ENCODE measurements around the gene RTN4R.
"Not testable (repeated sequence)": the region's sequence is repeated elsewhere in the genome, so short reads cannot be mapped to it uniquely, and the experiment has no call there.

The RTN4R gene

GRCh38 chr22:20306646-20307447, 38.7 kb upstream of the RTN4R start:
- not testable (repeated sequence) for H3K27me3 ChIP-seq (ENCODE audit: control insufficient read depth, low read length); H3K27ac ChIP-seq (ENCODE audit: low read depth, low read length); H3K9me3 ChIP-seq (ENCODE audit: control insufficient read depth, insufficient read depth, low read length); H3K79me2 ChIP-seq (ENCODE audit: control insufficient read depth, low read length); H3K4me2 ChIP-seq (ENCODE audit: low read length); H3K4me1 ChIP-seq (ENCODE audit: control insufficient read depth, low read length); H3K36me3 ChIP-seq (ENCODE audit: control insufficient read depth, low read length); H3K4me3 ChIP-seq (ENCODE audit: low read length); H3F3A ChIP-seq (ENCODE audit: control insufficient read depth, insufficient read depth); H3K9me2 ChIP-seq (replicated peaks; ENCODE audit: control insufficient read depth, low read length); H4K20me1 ChIP-seq (ENCODE audit: control insufficient read depth, insufficient read depth, low read depth, low read length)

GRCh38 chr22:20305894-20306645, 38.0 kb upstream of the RTN4R start:
- H3K9me2 ChIP-seq (replicated peaks; ENCODE audit: control insufficient read depth, low read length): no peaks in the 10 kb centered on the region
- no peak overlapping the region for H3K4me3 ChIP-seq (ENCODE audit: low read length)
- H3K9me3 ChIP-seq (ENCODE audit: control insufficient read depth, insufficient read depth, low read length): no peaks in the 10 kb centered on the region
- H3K36me3 ChIP-seq (ENCODE audit: control insufficient read depth, low read length): no peaks in the 10 kb centered on the region
- H3F3A ChIP-seq (ENCODE audit: control insufficient read depth, insufficient read depth): no peaks in the 10 kb centered on the region
- TF ChIP-seq EZH2phosphoT487 (IDR thresholded peaks at IDR 0.05; ENCODE audit: borderline replicate concordance, low read length): no peak
- TF ChIP-seq CTCF (IDR thresholded peaks at IDR 0.05; ENCODE audit: low read depth, low read length, poor library complexity, severe bottlenecking): no peak
- H3K27me3 ChIP-seq (ENCODE audit: control insufficient read depth, low read length): no peaks in the 10 kb centered on the region
- no peaks in the 10 kb centered on the region for H4K20me1 ChIP-seq (ENCODE audit: control insufficient read depth, insufficient read depth, low read depth, low read length)
- H3K27ac ChIP-seq (ENCODE audit: low read depth, low read length): no peak overlapping the region
- H3K4me1 ChIP-seq (ENCODE audit: control insufficient read depth, low read length): no peaks in the 10 kb centered on the region
- no peaks in the 10 kb centered on the region for H3K79me2 ChIP-seq (ENCODE audit: control insufficient read depth, low read length)
- H3K4me2 ChIP-seq (ENCODE audit: low read length): no peak overlapping the region

- not testable (repeated sequence) for H3K9me2 ChIP-seq (replicated peaks; ENCODE audit: control insufficient read depth, low read length); H3K27me3 ChIP-seq (ENCODE audit: control insufficient read depth, low read length); H3K4me1 ChIP-seq (ENCODE audit: control insufficient read depth, low read length); H4K20me1 ChIP-seq (ENCODE audit: control insufficient read depth, insufficient read depth, low read depth, low read length); H3F3A ChIP-seq (ENCODE audit: control insufficient read depth, insufficient read depth); H3K4me2 ChIP-seq (ENCODE audit: low read length); H3K27ac ChIP-seq (ENCODE audit: low read depth, low read length); H3K36me3 ChIP-seq (ENCODE audit: control insufficient read depth, low read length); H3K4me3 ChIP-seq (ENCODE audit: low read length); H3K9me3 ChIP-seq (ENCODE audit: control insufficient read depth, insufficient read depth, low read length); H3K79me2 ChIP-seq (ENCODE audit: control insufficient read depth, low read length)
These were observed 37.2 kb upstream of the RTN4R start for GRCh38 chr22:20305230-20305893.

GRCh38 chr22:20304646-20305045, 36.5 kb upstream of the RTN4R start:
- Histone ChIP-seq H3K79me2 (ENCODE audit: control insufficient read depth, low read length) (no peaks in the 10 kb centered on the region), H3K9me3 (ENCODE audit: control insufficient read depth, insufficient read depth, low read length) (no peaks in the 10 kb centered on the region)

GRCh38 chr22:20303229-20303534, 35.1 kb upstream of the RTN4R start:
- H3K4me2 ChIP-seq (ENCODE audit: low read length); H3K9me2 ChIP-seq (replicated peaks; ENCODE audit: control insufficient read depth, low read length); H3F3A ChIP-seq (ENCODE audit: control insufficient read depth, insufficient read depth); H3K36me3 ChIP-seq (ENCODE audit: control insufficient read depth, low read length); H3K4me1 ChIP-seq (ENCODE audit: control insufficient read depth, low read length); H4K20me1 ChIP-seq (ENCODE audit: control insufficient read depth, insufficient read depth, low read depth, low read length); H3K9me3 ChIP-seq (ENCODE audit: control insufficient read depth, insufficient read depth, low read length); H3K27ac ChIP-seq (ENCODE audit: low read depth, low read length); H3K79me2 ChIP-seq (ENCODE audit: control insufficient read depth, low read length); H3K27me3 ChIP-seq (ENCODE audit: control insufficient read depth, low read length); H3K4me3 ChIP-seq (ENCODE audit: low read length): not testable (repeated sequence)

More at GRCh38 chr22:20304646-20305045, 36.5 kb upstream of the RTN4R start:
- Histone ChIP-seq H3K27me3 (ENCODE audit: control insufficient read depth, low read length) (peaks cover 5% of the 10 kb centered on the region; the same call in 1 of the 2 replicates), H3F3A (ENCODE audit: control insufficient read depth, insufficient read depth) (no peaks in the 10 kb centered on the region), H3K4me3 (ENCODE audit: low read length) (no peak overlapping the region), H3K27ac (ENCODE audit: low read depth, low read length) (no peak overlapping the region), H3K9me2 (replicated peaks; ENCODE audit: control insufficient read depth, low read length) (no peaks in the 10 kb centered on the region), H3K4me1 (ENCODE audit: control insufficient read depth, low read length) (peaks cover 2% of the 10 kb centered on the region; the same call in 1 of the 2 replicates), H4K20me1 (ENCODE audit: control insufficient read depth, insufficient read depth, low read depth, low read length) (no peaks in the 10 kb centered on the region), H3K4me2 (ENCODE audit: low read length) (no peak overlapping the region), H3K36me3 (ENCODE audit: control insufficient read depth, low read length) (no peaks in the 10 kb centered on the region)
- TF ChIP-seq EZH2phosphoT487 (IDR thresholded peaks at IDR 0.05; ENCODE audit: borderline replicate concordance, low read length) (no peak), CTCF (IDR thresholded peaks at IDR 0.05; ENCODE audit: low read depth, low read length, poor library complexity, severe bottlenecking) (no peak)

All from DOHH2 (cell line).